CD4-positive, alpha-beta T cell (primary cell): ENCODE data around the gene ARPC4. TPM values are rescaled to one million over a fixed set of nuclear protein-coding genes. Genes with fewer than 3 reads are reported as not detected.
A peak's percentile ranks its signal among the peaks of the same experiment; 100 is the strongest.

Experiments
- ATAC-seq: fragments of 200-7000 bp; cut with Tn5 transposase; one replicate; pipeline ENCODE4 v1.10.0; 2022; ENCODE audit warnings: mild to moderate bottlenecking; ENCODE audit not compliant: poor library complexity
- CTCF ChIA-PET: fragments of 350-600 bp; sonication (Branson Sonifier 250); formaldehyde crosslinking; loops from one replicate; lab custom pipeline; 2021; ENCODE audit warnings: antibody characterized with exemption, inconsistent platforms; lab: Charles Lee
- POLR2A ChIA-PET: fragments of 350-600 bp; sonication (Branson Sonifier 250); formaldehyde crosslinking; loops from one replicate; lab custom pipeline; 2021; ENCODE audit warnings: antibody characterized with exemption, inconsistent platforms; lab: Charles Lee
- DNase-seq, 14 experiments: peaks; one replicate each; pipeline ENCODE4 v3.0.0-alpha.2; 2013 to 2020; ENCODE audit warnings: mixed read lengths in 2 of 14
- H3K27ac ChIP-seq, 2 donors: one replicate each; pipeline versions ENCODE4 v1.5.1 to v1.7.0; 2013; ENCODE audit warnings: low read length in 2 of 2, low read depth in 1 of 2, mild to moderate bottlenecking in 1 of 2
- H3K27me3 ChIP-seq, 2 experiments: 1 replicate in 1 of 2; 2 replicates in 1 of 2; pipeline versions ENCODE4 v1.6.1 to v1.7.0; 2013; ENCODE audit warnings: low read length in 2 of 2, control low read depth in 1 of 2, mild to moderate bottlenecking in 1 of 2, moderate library complexity in 1 of 2; ENCODE audit not compliant: insufficient read depth in 2 of 2, control insufficient read depth in 1 of 2
- H3K36me3 ChIP-seq: one replicate; pipeline ENCODE4 v1.6.1; 2013; ENCODE audit warnings: low read length, control low read depth; ENCODE audit not compliant: insufficient read depth
- H3K4me1 ChIP-seq: one replicate; pipeline ENCODE4 v1.6.1; 2013; ENCODE audit warnings: low read length, control low read depth; ENCODE audit not compliant: insufficient read depth
- H3K4me3 ChIP-seq: one replicate; pipeline ENCODE4 v1.5.1; 2013; ENCODE audit warnings: mild to moderate bottlenecking, low read length, moderate library complexity
- H3K9me3 ChIP-seq, 2 experiments: 1 replicate in 1 of 2; 2 replicates in 1 of 2; pipeline versions ENCODE4 v1.6.1 to v1.7.0; 2013; ENCODE audit warnings: low read length in 2 of 2, mild to moderate bottlenecking in 2 of 2, control low read depth in 1 of 2, moderate library complexity in 1 of 2; ENCODE audit not compliant: control insufficient read depth in 1 of 2, insufficient read depth in 1 of 2
- H3K27ac Mint-ChIP-seq: one replicate; pipeline ENCODE4 v1.8.0; 2020; ENCODE audit warnings: mixed read lengths
- H3K27me3 Mint-ChIP-seq: one replicate; pipeline ENCODE4 v1.8.0; 2021; ENCODE audit warnings: mixed read lengths
- H3K36me3 Mint-ChIP-seq: one replicate; pipeline ENCODE4 v1.8.0; 2021; ENCODE audit warnings: low read depth, mixed read lengths
- H3K4me1 Mint-ChIP-seq: one replicate; pipeline ENCODE4 v1.8.0; 2021; ENCODE audit warnings: low read depth, mixed read lengths
- H3K4me3 Mint-ChIP-seq: one replicate; pipeline ENCODE4 v1.8.0; 2020; ENCODE audit warnings: mild to moderate bottlenecking, mixed read lengths
- H3K9me3 Mint-ChIP-seq: one replicate; pipeline ENCODE4 v1.8.0; 2020; ENCODE audit warnings: mixed read lengths
- CTCF ChIP-seq: fragments of 200-600 bp; IDR thresholded peaks from one replicate; pipeline ENCODE4 v1.8.0; 2022; ENCODE audit warnings: antibody characterized with exemption, mild to moderate bottlenecking
- intact Hi-C, 2 experiments: fragments of 100-400 bp; cut with DNase I in 1 of 2; cut with micrococcal nuclease in 1 of 2; formaldehyde crosslinking; loops; one replicate each; pipeline versions ENCODE4 v1.15.1 to v1.9.0; 2023 to 2025; cut with DNase I, micrococcal nuclease
- total RNA-seq, 174 experiments: library from RNA in 2 of 174; stranded (reverse) in 2 of 174; gene quantifications; one replicate each; pipeline ENCODE4 v1.2.3 and lab custom pipeline; 2021 to 2026

The ARPC4 gene
- total RNA-seq, 2 experiments from 2014 or later, result 88.7 to 91.3 TPM

- H3K27ac ChIP-seq, result no peak overlapping the region
Observed at GRCh38 chr3:9776896-9777693, 15.8 kb upstream of the ARPC4 start.

GRCh38 chr3:9777694-9778021 lies 15.2 kb upstream of the ARPC4 start:
- DNase-seq (no peak), ATAC-seq (no peak)
- ChIA-PET CTCF (no interaction called here), POLR2A (interaction anchor here (1.1 to 1.5 kb wide), 2 partner anchors 15 to 27 kb away, joined by 3 to 4 read pairs; partner anchors contain the start of genes ARPC4 and TADA3)
- Histone ChIP-seq H3K36me3 (peaks cover 19% of the 10 kb centered on the region), H3K9me3 (no peaks in the 10 kb centered on the region), H3K4me3 (no peak overlapping the region), H3K27me3 (no peaks in the 10 kb centered on the region), H3K27ac (no peak overlapping the region), H3K4me1 (peaks cover 50% of the 10 kb centered on the region)
- intact Hi-C loops, result no loop called here
- H3K27me3 Mint-ChIP-seq, result no peaks in the 10 kb centered on the region
- H3K4me3 Mint-ChIP-seq, result no peak overlapping the region
- no peaks in the 10 kb centered on the region for H3K9me3 Mint-ChIP-seq
- no peak for TF ChIP-seq CTCF
- H3K4me1 Mint-ChIP-seq, result peaks cover 49% of the 10 kb centered on the region
- peaks cover 17% of the 10 kb centered on the region for H3K36me3 Mint-ChIP-seq
- H3K27ac Mint-ChIP-seq, result no peak overlapping the region

More at GRCh38 chr3:9776896-9777693, 15.8 kb upstream of the ARPC4 start:
- Histone ChIP-seq H3K27me3 (no peaks in the 10 kb centered on the region), H3K9me3 (no peaks in the 10 kb centered on the region), H3K36me3 (peaks cover 13% of the 10 kb centered on the region), H3K4me3 (no peak overlapping the region), H3K4me1 (peaks cover 45% of the 10 kb centered on the region)
- Mint-ChIP-seq H3K27ac (no peak overlapping the region), H3K9me3 (no peaks in the 10 kb centered on the region), H3K4me3 (no peak overlapping the region), H3K27me3 (no peaks in the 10 kb centered on the region), H3K36me3 (peaks cover 12% of the 10 kb centered on the region), H3K4me1 (peaks cover 43% of the 10 kb centered on the region)
- ATAC-seq (no peak), DNase-seq (no peak)
- POLR2A ChIA-PET, result interaction anchor here (1.1 kb wide), 1 partner anchor 26 kb away, joined by 3 read pairs; no protein-coding TSS in a partner anchor
- CTCF ChIA-PET, result interaction anchor here (0.5 kb wide), 1 partner anchor 12 kb away, joined by 3 read pairs; no protein-coding TSS in a partner anchor
- intact Hi-C loops, result no loop called here
- TF ChIP-seq CTCF, result no peak

GRCh38 chr3:9778143-9779074 lies 14.5 kb upstream of the ARPC4 start:
- CTCF ChIA-PET, result no interaction called here
- Mint-ChIP-seq H3K4me3 (peak overlapping the region; percentile 21), H3K27me3 (no peaks in the 10 kb centered on the region), H3K36me3 (peaks cover 23% of the 10 kb centered on the region), H3K27ac (peak overlapping the region; percentile 27), H3K9me3 (no peaks in the 10 kb centered on the region), H3K4me1 (peaks cover 53% of the 10 kb centered on the region)
- POLR2A ChIA-PET, result interaction anchor here (0.6 to 1.5 kb wide), 4 partner anchors 14 to 28 kb away, joined by 3 to 4 read pairs (median 3); partner anchors contain the start of genes ARPC4, OGG1 and TADA3
- Histone ChIP-seq H3K27ac (no peak overlapping the region), H3K4me3 (no peak overlapping the region), H3K36me3 (peaks cover 25% of the 10 kb centered on the region), H3K9me3 (no peaks in the 10 kb centered on the region), H3K27me3 (no peaks in the 10 kb centered on the region), H3K4me1 (peaks cover 50% of the 10 kb centered on the region)
- peak in 1 of 14 experiments; percentile 16 for DNase-seq
- ATAC-seq, result no peak
- intact Hi-C loops, result no loop called here
- no peak for TF ChIP-seq CTCF
